Parathyroid adenoma (tissue), 2 donors: Measurements from ENCODE around the gene ERN1.
"Not testable (repeated sequence)": the region's sequence is repeated elsewhere in the genome, so short reads cannot be mapped to it uniquely, and the experiment has no call there.

ENCODE experiments used
- H2AFZ ChIP-seq: fragments of 300-600 bp; sonication (generic); one replicate; pipeline ENCODE4 v1.7.0; 2017; ENCODE audit warnings: antibody characterized with exemption, mild to moderate bottlenecking
- H3K27ac ChIP-seq: fragments of 300-600 bp; sonication (generic); one replicate; pipeline ENCODE4 v1.7.0; 2017
- H3K27me3 ChIP-seq: fragments of 300-600 bp; sonication (generic); one replicate; pipeline ENCODE4 v1.7.0; 2017; ENCODE audit warnings: low read length; ENCODE audit not compliant: control insufficient read depth, insufficient read depth
- H3K36me3 ChIP-seq: fragments of 300-600 bp; sonication (generic); one replicate; pipeline ENCODE4 v1.7.0; 2017; ENCODE audit warnings: low read length; ENCODE audit not compliant: control insufficient read depth, insufficient read depth
- H3K4me1 ChIP-seq: fragments of 300-600 bp; sonication (generic); one replicate; pipeline ENCODE4 v1.7.0; 2017; ENCODE audit warnings: control low read depth
- H3K4me2 ChIP-seq: fragments of 300-600 bp; sonication (generic); one replicate; pipeline ENCODE4 v1.7.0; 2017; ENCODE audit warnings: low read length
- H3K4me3 ChIP-seq: fragments of 300-600 bp; sonication (generic); one replicate; pipeline ENCODE4 v1.7.0; 2017; ENCODE audit warnings: low read depth, low read length
- H3K79me2 ChIP-seq: fragments of 300-600 bp; sonication (generic); one replicate; pipeline ENCODE4 v1.7.0; 2017; ENCODE audit warnings: control low read depth
- H3K9ac ChIP-seq: fragments of 300-600 bp; sonication (generic); one replicate; pipeline ENCODE4 v1.7.0; 2017; ENCODE audit warnings: mild to moderate bottlenecking
- H3K9me3 ChIP-seq: fragments of 300-600 bp; sonication (generic); one replicate; pipeline ENCODE4 v1.7.0; 2017; ENCODE audit warnings: low read length; ENCODE audit not compliant: control insufficient read depth
- CTCF ChIP-seq: fragments of 300-600 bp; sonication (generic); IDR thresholded peaks from one replicate; pipeline ENCODE4 v1.7.0; 2017; ENCODE audit warnings: antibody characterized with exemption, mild to moderate bottlenecking
- donor health status: primary hyperparathyroidism.

The ERN1 gene

GRCh38 chr17:64170286-64170685 lies 40.3 kb upstream of the ERN1 start:
- Histone ChIP-seq H3K27ac (no peak overlapping the region), H2AFZ (no peak overlapping the region), H3K4me1 (peaks cover 2% of the 10 kb centered on the region), H3K27me3 (no peaks in the 10 kb centered on the region), H3K4me3 (no peak overlapping the region), H3K4me2 (no peak overlapping the region), H3K79me2 (peaks cover 15% of the 10 kb centered on the region), H3K9ac (no peak overlapping the region), H3K36me3 (no peaks in the 10 kb centered on the region), H3K9me3 (no peaks in the 10 kb centered on the region)
- TF ChIP-seq CTCF, result no peak

DNA sequence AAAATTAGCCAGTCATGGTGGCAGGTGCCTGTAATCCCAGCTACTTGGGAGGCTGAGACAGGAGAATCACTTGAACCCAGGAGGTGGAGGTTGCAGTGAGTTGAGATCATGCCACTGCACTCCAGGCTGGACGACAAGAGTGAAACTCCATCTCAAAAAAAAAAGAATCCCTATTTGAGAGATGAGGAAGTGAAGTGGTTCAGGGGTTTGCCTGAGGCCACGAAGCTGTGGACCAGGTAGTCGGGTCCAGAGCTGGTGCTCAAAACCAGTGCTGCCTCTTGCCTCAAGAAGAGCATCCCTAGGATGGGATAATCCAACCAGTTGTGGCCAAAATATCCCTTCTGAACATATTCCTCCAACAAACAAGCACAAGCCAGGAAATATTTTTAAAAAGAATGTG lies 37.7 kb upstream of the ERN1 start:
- not testable (repeated sequence) for H3K4me3 ChIP-seq, H3K4me1 ChIP-seq, H2AFZ ChIP-seq, H3K9me3 ChIP-seq, H3K27ac ChIP-seq, H3K9ac ChIP-seq, H3K36me3 ChIP-seq, H3K27me3 ChIP-seq, H3K4me2 ChIP-seq
- peaks cover 22% of the 10 kb centered on the region for H3K79me2 ChIP-seq

- no peak overlapping the region for H3K4me3 ChIP-seq
- peaks cover 22% of the 10 kb centered on the region for H3K79me2 ChIP-seq
- no peak overlapping the region for H2AFZ ChIP-seq
- H3K9ac ChIP-seq, result no peak overlapping the region
- no peak overlapping the region for H3K27ac ChIP-seq
- H3K4me1 ChIP-seq, result peaks cover 2% of the 10 kb centered on the region
- no peaks in the 10 kb centered on the region for H3K36me3 ChIP-seq
- TF ChIP-seq CTCF, result no peak
- no peak overlapping the region for H3K4me2 ChIP-seq
- no peaks in the 10 kb centered on the region for H3K9me3 ChIP-seq
- no peaks in the 10 kb centered on the region for H3K27me3 ChIP-seq
Measured at GRCh38 chr17:64166876-64167275, 36.9 kb upstream of the ERN1 start.

DNA sequence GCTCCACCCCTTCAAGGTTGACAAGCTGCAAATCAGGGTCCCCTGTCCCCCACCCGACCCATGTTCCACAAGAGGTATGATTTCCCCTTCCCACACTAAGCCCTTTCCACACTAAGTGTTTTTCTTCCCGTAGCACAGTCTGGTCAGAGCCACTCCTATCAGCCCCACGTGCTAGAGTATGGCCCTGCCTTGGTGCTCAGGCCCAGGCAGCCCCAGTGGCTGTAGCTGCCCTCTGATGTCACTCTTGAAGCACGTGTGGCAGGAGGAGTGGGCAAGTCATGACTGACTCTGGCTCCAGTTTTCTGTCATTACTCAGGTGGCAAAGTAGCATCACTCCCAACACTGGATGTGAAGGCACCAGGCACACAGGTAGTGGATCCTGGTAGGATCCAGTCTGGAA lies 35.4 kb upstream of the ERN1 start:
- Histone ChIP-seq H3K27me3 (no peaks in the 10 kb centered on the region), H3K4me2 (no peak overlapping the region), H2AFZ (no peak overlapping the region), H3K9me3 (no peaks in the 10 kb centered on the region), H3K9ac (no peak overlapping the region), H3K4me1 (peaks cover 6% of the 10 kb centered on the region), H3K27ac (no peak overlapping the region), H3K4me3 (no peak overlapping the region), H3K36me3 (no peaks in the 10 kb centered on the region), H3K79me2 (peaks cover 16% of the 10 kb centered on the region)
- TF ChIP-seq CTCF, result no peak

- Histone ChIP-seq H3K36me3 (no peaks in the 10 kb centered on the region), H3K9ac (no peak overlapping the region), H3K4me1 (peaks cover 6% of the 10 kb centered on the region), H3K9me3 (no peaks in the 10 kb centered on the region), H3K27ac (no peak overlapping the region), H3K79me2 (peaks cover 16% of the 10 kb centered on the region), H3K4me2 (no peak overlapping the region), H3K27me3 (no peaks in the 10 kb centered on the region), H2AFZ (no peak overlapping the region), H3K4me3 (no peak overlapping the region)
- TF ChIP-seq CTCF, result no peak
Measured at GRCh38 chr17:64164596-64165285, 34.8 kb upstream of the ERN1 start.
